Measurements from ENCODE around the gene FILIP1L.

Gene FILIP1L

DNA sequence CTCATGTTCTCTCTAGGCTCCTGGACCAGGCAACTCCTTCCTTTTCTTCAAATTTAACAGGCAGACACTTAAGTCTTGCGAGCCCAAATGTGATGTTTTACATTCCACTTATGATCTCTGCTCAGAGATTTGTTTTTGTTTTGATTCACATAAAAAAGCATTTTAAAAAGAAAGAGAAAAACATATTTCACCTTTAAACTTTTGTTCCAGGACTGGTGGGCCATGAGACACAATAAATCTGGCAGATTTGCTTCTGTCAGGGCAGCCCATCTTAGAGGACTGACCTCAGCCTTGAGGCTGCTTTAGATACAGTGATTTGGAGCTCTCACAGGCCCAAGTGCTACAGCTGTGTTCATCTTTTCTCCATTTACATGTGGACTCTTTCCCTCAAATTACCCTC lies 244.7 kb downstream of the FILIP1L start:
- Histone ChIP-seq H3K79me2 (peaks cover 40% of the 10 kb centered on the region), H2AFZ (no peak overlapping the region), H3K27ac (no peak overlapping the region), H3K9ac (no peak overlapping the region), H3K9me3 (ENCODE audit: control insufficient read depth, low read length) (no peaks in the 10 kb centered on the region), H3K4me2 (ENCODE audit: low read length) (no peak overlapping the region), H3K27me3 (ENCODE audit: control insufficient read depth, insufficient read depth, low read length) (no peaks in the 10 kb centered on the region), H3K36me3 (ENCODE audit: control insufficient read depth, insufficient read depth, low read length) (no peaks in the 10 kb centered on the region), H3K4me3 (ENCODE audit: low read depth, low read length) (no peak overlapping the region), H3K4me1 (peaks cover 35% of the 10 kb centered on the region)
- TF ChIP-seq, protein P1, sequence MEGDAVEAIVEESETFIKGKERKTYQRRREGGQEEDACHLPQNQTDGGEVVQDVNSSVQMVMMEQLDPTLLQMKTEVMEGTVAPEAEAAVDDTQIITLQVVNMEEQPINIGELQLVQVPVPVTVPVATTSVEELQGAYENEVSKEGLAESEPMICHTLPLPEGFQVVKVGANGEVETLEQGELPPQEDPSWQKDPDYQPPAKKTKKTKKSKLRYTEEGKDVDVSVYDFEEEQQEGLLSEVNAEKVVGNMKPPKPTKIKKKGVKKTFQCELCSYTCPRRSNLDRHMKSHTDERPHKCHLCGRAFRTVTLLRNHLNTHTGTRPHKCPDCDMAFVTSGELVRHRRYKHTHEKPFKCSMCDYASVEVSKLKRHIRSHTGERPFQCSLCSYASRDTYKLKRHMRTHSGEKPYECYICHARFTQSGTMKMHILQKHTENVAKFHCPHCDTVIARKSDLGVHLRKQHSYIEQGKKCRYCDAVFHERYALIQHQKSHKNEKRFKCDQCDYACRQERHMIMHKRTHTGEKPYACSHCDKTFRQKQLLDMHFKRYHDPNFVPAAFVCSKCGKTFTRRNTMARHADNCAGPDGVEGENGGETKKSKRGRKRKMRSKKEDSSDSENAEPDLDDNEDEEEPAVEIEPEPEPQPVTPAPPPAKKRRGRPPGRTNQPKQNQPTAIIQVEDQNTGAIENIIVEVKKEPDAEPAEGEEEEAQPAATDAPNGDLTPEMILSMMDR (IDR thresholded peaks at IDR 0.05): no peak

DNA sequence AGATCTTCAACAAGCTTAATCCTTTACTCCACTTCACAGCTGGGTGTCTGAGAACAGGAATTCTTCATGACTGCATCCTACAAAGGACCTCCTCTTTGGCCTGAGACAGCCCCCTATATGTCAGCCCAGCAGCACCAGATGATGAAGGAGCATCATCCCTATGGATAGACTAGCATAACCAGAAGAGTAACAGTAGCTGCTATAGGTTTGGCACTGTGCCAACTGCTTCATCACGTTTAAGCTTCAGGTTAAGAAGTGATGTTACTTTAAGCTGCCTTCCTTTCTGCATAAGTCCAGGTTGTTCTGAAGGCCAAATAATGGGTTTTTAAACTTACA lies 246.0 kb downstream of the FILIP1L start:
- TF ChIP-seq, protein P1 (IDR thresholded peaks at IDR 0.05): no peak
- H3K4me2 ChIP-seq (ENCODE audit: low read length): no peak overlapping the region
- H2AFZ ChIP-seq: no peak overlapping the region
- H3K9ac ChIP-seq: no peak overlapping the region
- H3K79me2 ChIP-seq: peaks cover 40% of the 10 kb centered on the region
- no peaks in the 10 kb centered on the region for H3K27me3 ChIP-seq (ENCODE audit: control insufficient read depth, insufficient read depth, low read length)
- H3K4me3 ChIP-seq (ENCODE audit: low read depth, low read length): no peak overlapping the region
- H3K4me1 ChIP-seq: peaks cover 35% of the 10 kb centered on the region
- H3K9me3 ChIP-seq (ENCODE audit: control insufficient read depth, low read length): no peaks in the 10 kb centered on the region
- no peak overlapping the region for H3K27ac ChIP-seq
- no peaks in the 10 kb centered on the region for H3K36me3 ChIP-seq (ENCODE audit: control insufficient read depth, insufficient read depth, low read length)

DNA sequence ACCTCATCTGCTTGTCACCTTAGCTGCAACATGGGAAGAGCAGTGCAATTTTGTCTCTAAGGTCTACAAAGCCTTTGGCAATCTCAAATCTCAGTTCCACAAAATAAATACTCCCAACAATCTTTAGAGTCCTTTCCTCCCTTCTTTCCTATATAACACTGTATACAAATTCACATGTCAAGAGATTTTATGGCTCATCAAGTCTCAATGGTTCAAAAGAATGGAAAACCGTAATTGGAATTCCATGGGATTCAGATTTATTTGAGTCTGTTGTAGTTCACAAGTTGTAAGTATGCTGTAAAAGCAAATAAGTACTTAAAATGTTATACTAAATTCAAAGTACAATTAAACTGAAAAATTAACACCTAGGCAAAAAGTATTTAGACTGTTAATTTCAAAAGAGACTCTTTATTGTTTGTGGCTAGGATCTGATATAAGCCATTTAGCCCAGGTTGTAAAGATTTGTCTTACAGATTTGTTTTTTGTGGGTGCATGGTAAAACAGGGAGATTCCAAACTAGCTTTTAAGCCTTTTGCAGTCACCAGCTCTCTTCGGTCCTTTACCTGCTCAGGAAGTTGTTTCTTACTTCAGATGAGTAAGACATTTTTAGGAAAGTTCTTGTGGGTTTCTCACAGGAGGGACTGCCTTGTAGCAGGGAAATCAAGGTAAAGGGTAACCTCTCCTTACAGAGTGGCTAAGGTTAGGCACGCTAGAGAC lies 246.5 kb downstream of the FILIP1L start:
- Histone ChIP-seq H3K4me1 (peaks cover 35% of the 10 kb centered on the region), H3K27ac (no peak overlapping the region), H3K4me2 (ENCODE audit: low read length) (no peak overlapping the region), H3K9ac (no peak overlapping the region), H2AFZ (no peak overlapping the region), H3K9me3 (ENCODE audit: control insufficient read depth, low read length) (no peaks in the 10 kb centered on the region), H3K4me3 (ENCODE audit: low read depth, low read length) (no peak overlapping the region), H3K27me3 (ENCODE audit: control insufficient read depth, insufficient read depth, low read length) (no peaks in the 10 kb centered on the region), H3K36me3 (ENCODE audit: control insufficient read depth, insufficient read depth, low read length) (no peaks in the 10 kb centered on the region), H3K79me2 (peaks cover 40% of the 10 kb centered on the region)
- TF ChIP-seq, protein P1 (IDR thresholded peaks at IDR 0.05): no peak

DNA sequence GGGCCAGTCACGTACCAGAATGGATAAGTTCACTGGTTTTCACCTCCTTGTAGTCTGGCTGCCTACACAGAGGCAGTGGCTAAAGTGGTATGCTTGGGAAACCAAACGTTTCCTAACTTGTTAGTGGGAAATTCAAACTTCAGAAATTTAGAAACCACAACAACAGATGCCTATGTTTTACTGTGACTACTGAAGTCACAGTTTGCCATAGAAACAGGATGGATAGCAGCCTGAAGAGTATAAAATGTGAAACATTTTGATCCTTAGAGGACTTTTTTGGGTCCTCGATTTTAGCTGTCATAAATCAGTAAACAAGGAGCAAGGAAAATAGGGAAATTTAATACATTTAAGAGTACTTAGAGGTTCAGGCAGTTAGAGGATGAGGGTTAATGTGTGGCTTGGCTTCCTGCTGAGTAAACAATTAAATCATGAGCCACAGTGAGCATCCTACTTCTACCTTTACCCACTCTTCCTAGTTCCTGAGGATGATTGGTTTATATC lies 248.0 kb downstream of the FILIP1L start:
- no peak overlapping the region for H3K27ac ChIP-seq
- peaks cover 29% of the 10 kb centered on the region for H3K4me1 ChIP-seq

More for the DNA sequence above, 248.0 kb downstream of the FILIP1L start:
- no peak overlapping the region for H3K4me3 ChIP-seq (ENCODE audit: low read depth, low read length)
- no peaks in the 10 kb centered on the region for H3K27me3 ChIP-seq (ENCODE audit: control insufficient read depth, insufficient read depth, low read length)
- no peaks in the 10 kb centered on the region for H3K9me3 ChIP-seq (ENCODE audit: control insufficient read depth, low read length)
- H3K4me2 ChIP-seq (ENCODE audit: low read length): no peak overlapping the region
- no peak overlapping the region for H2AFZ ChIP-seq
- TF ChIP-seq, protein P1 (IDR thresholded peaks at IDR 0.05): no peak
- no peaks in the 10 kb centered on the region for H3K36me3 ChIP-seq (ENCODE audit: control insufficient read depth, insufficient read depth, low read length)
- H3K9ac ChIP-seq: no peak overlapping the region
- peaks cover 42% of the 10 kb centered on the region for H3K79me2 ChIP-seq

All from parathyroid adenoma (tissue), 2 donors.